HepG2 (cell line): ENCODE results near the gene NLRP12. TPM values are rescaled to one million over a fixed set of nuclear protein-coding genes. Genes with fewer than 3 reads are reported as not detected.

ENCODE experiments used
- ATAC-seq: fragments of 200-7000 bp; cut with Tn5 transposase; 3 replicates; pipeline ENCODE4 v1.9.1; 2020; ENCODE audit warnings: mild to moderate bottlenecking, moderate library complexity
- BruUV-seq: library from RNA; stranded (reverse); fragments of 400-500 nt; replicated peaks from 2 replicates; lab custom pipeline; 2021; lab: Mats Ljungman, UMichigan
- CTCF ChIA-PET: fragments of 300-600 bp; formaldehyde crosslinking; extraction: SDS; loops from one replicate; lab custom pipeline; 2021; ENCODE audit warnings: low total read pairs, inconsistent platforms, low intra/inter-chr PET ratio; lab: Yijun Ruan, JAX
- POLR2A ChIA-PET: fragments of 350-600 bp; sonication (Branson Sonifier 250); formaldehyde crosslinking; loops from one replicate; lab custom pipeline; 2020; ENCODE audit warnings: antibody characterized with exemption, inconsistent platforms; lab: Yijun Ruan, JAX
- DNase-seq: peaks from one replicate; pipeline ENCODE4 v3.0.0-alpha.2; 2015; ENCODE audit warnings: low spot score
- FAIRE-seq: peaks from 3 replicates; lab custom pipeline; 2011; peaks lifted over from hg19 to GRCh38; lab: Jason Lieb, UNC
- H2AFZ ChIP-seq: one replicate; pipeline ENCODE4 v1.6.1; 2011; ENCODE audit warnings: low read length, inconsistent platforms
- H3K27ac ChIP-seq: fragments of 300-600 bp; 3 replicates; pipeline ENCODE4 v1.8.0; 2011; ENCODE audit warnings: mixed run types, mild to moderate bottlenecking, mixed read lengths, low read length, inconsistent platforms; ENCODE audit not compliant: insufficient read depth; ENCODE audit errors: extremely low read length
- H3K27me3 ChIP-seq, 2 experiments: fragments of 200-600 bp in 1 of 2; 2 replicates in 1 of 2; 3 replicates in 1 of 2; pipeline versions ENCODE4 v1.6.0 to v1.8.0; 2011; ENCODE audit warnings: low read length in 2 of 2, mild to moderate bottlenecking in 2 of 2, moderate library complexity in 2 of 2, inconsistent platforms in 1 of 2; ENCODE audit not compliant: insufficient read depth in 2 of 2, control insufficient read depth in 1 of 2
- H3K36me3 ChIP-seq, 2 experiments: fragments of 200-600 bp in 1 of 2; replicated peaks in 1 of 2; 2 replicates in 1 of 2; 3 replicates in 1 of 2; pipeline versions ENCODE4 v1.5.1 to v1.8.0; 2011; ENCODE audit warnings: low read length in 2 of 2, inconsistent platforms in 1 of 2; ENCODE audit not compliant: insufficient read depth in 2 of 2, control insufficient read depth in 1 of 2
- H3K4me1 ChIP-seq: 2 replicates; pipeline ENCODE4 v1.5.1; 2012; ENCODE audit warnings: low read length, inconsistent platforms; ENCODE audit not compliant: insufficient read depth
- H3K4me2 ChIP-seq: 2 replicates; pipeline ENCODE4 v1.6.0; 2011; ENCODE audit warnings: low read depth, low read length, inconsistent platforms
- H3K4me3 ChIP-seq, 3 experiments: fragments of 200-600 bp in 1 of 3; sonication (generic), shearing (Covaris generic) in 1 of 3; replicated peaks in 1 of 3; 2 replicates each; pipeline ENCODE4 v1.5.1; 2011 to 2016; ENCODE audit warnings: low read length in 3 of 3, inconsistent platforms in 2 of 3, low read depth in 2 of 3, mild to moderate bottlenecking in 2 of 3, control low read depth in 1 of 3, mixed read lengths in 1 of 3; ENCODE audit not compliant: insufficient read depth in 1 of 3
- H3K79me2 ChIP-seq: one replicate; pipeline ENCODE4 v1.6.1; 2011; ENCODE audit warnings: low read length, inconsistent platforms; ENCODE audit not compliant: insufficient read depth
- H3K9ac ChIP-seq: 2 replicates; pipeline ENCODE4 v1.6.0; 2011; ENCODE audit warnings: mild to moderate bottlenecking, low read depth, low read length, inconsistent platforms; ENCODE audit not compliant: insufficient read depth
- H3K9me3 ChIP-seq: 2 replicates; pipeline ENCODE4 v1.5.1; 2012; ENCODE audit warnings: mild to moderate bottlenecking, low read length
- H4K20me1 ChIP-seq: 2 replicates; pipeline ENCODE4 v1.6.0; 2011; ENCODE audit warnings: inconsistent platforms, mild to moderate bottlenecking, low read length, moderate library complexity; ENCODE audit not compliant: insufficient read depth
- CENPX ChIP-seq: sonication (generic); formaldehyde crosslinking; IDR thresholded peaks from 2 replicates; pipeline ENCODE4 v1.9.0; 2021; ENCODE audit warnings: mild to moderate bottlenecking, missing genetic modification reagents, moderate library complexity
- GABPB1 ChIP-seq: IDR thresholded peaks from 2 replicates; pipeline ENCODE4 v1.6.1; 2016; ENCODE audit warnings: mild to moderate bottlenecking, missing genetic modification reagents, moderate library complexity, missing compliant biosample characterization
- GATA4 ChIP-seq: sonication (generic); IDR thresholded peaks from 2 replicates; pipeline ENCODE4 v1.6.1; 2016; ENCODE audit warnings: antibody characterized with exemption, low read depth, borderline replicate concordance
- HIC2 ChIP-seq: sonication (generic); formaldehyde crosslinking; IDR thresholded peaks from 2 replicates; pipeline ENCODE4 v1.9.0; 2022; ENCODE audit warnings: low read depth, missing genetic modification reagents
- HMG20A ChIP-seq: IDR thresholded peaks from 2 replicates; pipeline ENCODE4 v1.6.1; 2016; ENCODE audit warnings: borderline replicate concordance
- ISL2 ChIP-seq: sonication (generic); formaldehyde crosslinking; IDR thresholded peaks from 2 replicates; pipeline ENCODE4 v1.5.0; 2020; ENCODE audit warnings: missing genetic modification reagents
- KMT2A ChIP-seq: sonication (generic); formaldehyde crosslinking; IDR thresholded peaks from 2 replicates; pipeline ENCODE4 v1.4.0; 2020; ENCODE audit warnings: missing genetic modification reagents
- MIER2 ChIP-seq: IDR thresholded peaks from 2 replicates; pipeline ENCODE4 v1.6.1; 2016; ENCODE audit warnings: missing biosample characterization, missing genetic modification reagents
- MYNN ChIP-seq: sonication (generic); formaldehyde crosslinking; IDR thresholded peaks from 2 replicates; pipeline ENCODE4 v1.4.0; 2020; ENCODE audit warnings: mild to moderate bottlenecking, low read depth, missing genetic modification reagents
- RAD21 ChIP-seq: fragments of 450-650 bp; formaldehyde crosslinking; IDR thresholded peaks from 2 replicates; pipeline ENCODE4 v1.5.0; 2020; ENCODE audit warnings: mild to moderate bottlenecking
- RBM22 ChIP-seq: fragments of 200-400 bp; formaldehyde crosslinking; optimal IDR thresholded peaks from 2 replicates; pipeline ENCODE3; 2017; ENCODE audit warnings: mild to moderate bottlenecking, low read length, moderate library complexity
- RELA ChIP-seq: sonication (generic); formaldehyde crosslinking; IDR thresholded peaks from 2 replicates; pipeline ENCODE4 v1.4.0; 2020; ENCODE audit warnings: missing genetic modification reagents
- SIN3A ChIP-seq: IDR thresholded peaks from 2 replicates; pipeline ENCODE4 v1.6.1; 2011; ENCODE audit warnings: low read depth, mild to moderate bottlenecking, control low read depth, low read length, borderline replicate concordance
- ZBTB21 ChIP-seq: sonication (generic); formaldehyde crosslinking; IDR thresholded peaks from 2 replicates; pipeline ENCODE4 v1.4.0; 2020; ENCODE audit warnings: missing genetic modification reagents
- ZEB1 ChIP-seq: IDR thresholded peaks from 2 replicates; pipeline ENCODE4 v1.6.1; 2012; ENCODE audit warnings: mild to moderate bottlenecking, low read depth, inconsistent platforms; ENCODE audit not compliant: insufficient replicate concordance
- ZFP37 ChIP-seq: sonication (generic); formaldehyde crosslinking; IDR thresholded peaks from 2 replicates; pipeline ENCODE4 v1.4.0; 2020; ENCODE audit warnings: missing genetic modification reagents, borderline replicate concordance
- ZNF230 ChIP-seq: sonication (generic); formaldehyde crosslinking; IDR thresholded peaks from 2 replicates; pipeline ENCODE4 v1.4.0; 2020; ENCODE audit warnings: mild to moderate bottlenecking, missing genetic modification reagents
- ZNF234 ChIP-seq: sonication (generic); formaldehyde crosslinking; conservative IDR thresholded peaks from 2 replicates; pipeline ENCODE4 v1.5.1; 2020; ENCODE audit warnings: mild to moderate bottlenecking, missing genetic modification reagents
- ZNF296 ChIP-seq: sonication (generic); formaldehyde crosslinking; conservative IDR thresholded peaks from 2 replicates; pipeline ENCODE4 v1.5.0; 2020; ENCODE audit warnings: mild to moderate bottlenecking, missing genetic modification reagents
- ZNF350 ChIP-seq: sonication (generic); formaldehyde crosslinking; IDR thresholded peaks from 2 replicates; pipeline ENCODE4 v1.4.0; 2020; ENCODE audit warnings: mild to moderate bottlenecking, low read depth, missing genetic modification reagents, borderline replicate concordance
- ZNF816 ChIP-seq: sonication (generic); formaldehyde crosslinking; IDR thresholded peaks from 2 replicates; pipeline ENCODE4 v1.8.0; 2022; ENCODE audit warnings: missing genetic modification reagents, mild to moderate bottlenecking, borderline replicate concordance
- ZNF850 ChIP-seq: sonication (generic); formaldehyde crosslinking; conservative IDR thresholded peaks from 2 replicates; pipeline ENCODE4 v1.9.0; 2021; ENCODE audit warnings: mild to moderate bottlenecking, missing genetic modification reagents
- WGBS: methylation state at CpG from one replicate; pipeline ENCODE4 v1.1.6; 2017; ENCODE audit warnings: low lambda C conversion rate; 5-methylcytosine and 5-hydroxymethylcytosine counted together
- in situ Hi-C: cut with HindIII; loops from 2 replicates; pipeline ENCODE4 v1.10.0; 2017; ENCODE audit warnings: low pct_unique_long_range_greater_than_20kb; ENCODE audit not compliant: extremely low pct_ligation_motif_present
- intact Hi-C: fragments of 100-400 bp; cut with micrococcal nuclease; formaldehyde crosslinking; loops from one replicate; pipeline ENCODE4 v1.10.0; 2022; ENCODE audit not compliant: unreplicated experiment
- polyA plus RNA-seq, 8 experiments: library from polyadenylated mRNA; depleted of rRNA in 3 of 8; stranded (reverse) in 7 of 8; unstranded in 1 of 8; fragments of >200 nt; fragmentation: Illumina TruSeq in 4 of 8; extraction: Trizol in 4 of 8; gene quantifications; 2 replicates each; pipeline versions ENCODE4 v1.2.1 to v1.2.3, GENCODE V29; 2011 to 2016; ENCODE audit warnings: low read depth in 4 of 8, missing spikeins in 1 of 8, mixed read lengths in 1 of 8; ENCODE audit not compliant: insufficient read depth in 1 of 8
- total RNA-seq, 5 experiments: library from RNA; depleted of rRNA; stranded (reverse); fragments of >200 nt; fragmentation: Illumina TruSeq; extraction: Trizol; gene quantifications; 2 replicates each; pipeline ENCODE4 v1.2.3, GENCODE V29; 2016; ENCODE audit warnings: low read depth in 1 of 5

NLRP12 gene
- total and polyA plus RNA-seq, 2 of the 13 experiments (the other 11 are each of a cell fraction or from before 2014, with no cell fraction given): 0.15 to 0.20 TPM

DNA sequence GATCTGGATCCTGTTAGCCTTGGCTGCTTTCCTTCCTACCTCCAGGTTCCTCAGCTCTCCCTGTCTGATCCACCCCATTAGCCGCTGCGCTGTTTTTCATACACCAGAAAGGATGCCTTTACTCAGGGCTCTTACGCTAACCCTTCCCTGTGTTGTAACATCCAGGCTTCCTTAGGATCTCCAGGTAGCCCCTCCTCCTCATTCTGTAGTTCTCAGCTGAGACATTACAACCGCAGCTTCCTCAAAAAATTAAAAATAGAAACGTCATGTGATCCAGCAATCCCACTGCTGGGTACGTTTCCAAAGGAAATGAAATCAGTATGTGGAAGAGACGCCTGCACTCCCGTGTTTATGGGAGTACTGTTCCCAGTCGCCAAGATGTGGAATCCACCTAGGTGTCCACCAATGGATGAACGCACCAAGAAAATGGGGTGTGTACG lies 25.1 kb upstream of the NLRP12 start (continued):
- TF ChIP-seq CENPX (CRISPR knock-in tag) (no peak), HMG20A (CRISPR knock-in tag) (no peak), ZNF230 (CRISPR knock-in tag) (no peak), ZNF296 (CRISPR knock-in tag) (no peak), GATA4 (no peak), ZNF234 (no peak), MYNN (CRISPR knock-in tag) (no peak)

- TF ChIP-seq ZFP37 (CRISPR knock-in tag) (no peak), RELA (CRISPR knock-in tag) (no peak), ZBTB21 (CRISPR knock-in tag) (no peak), RAD21 (no peak), ZNF350 (CRISPR knock-in tag) (no peak), ZNF850 (no peak), GABPB1 (CRISPR knock-in tag) (no peak), KMT2A (no peak), ISL2 (CRISPR knock-in tag) (no peak), ZNF816 (CRISPR knock-in tag) (no peak), RBM22 (no peak), ZEB1 (no peak), HIC2 (CRISPR knock-in tag) (no peak), SIN3A (no peak), MIER2 (no peak)
- intact Hi-C loops: no loop called here
- in situ Hi-C loops: no loop called here
- 70% methylated on average over 8 of the region's 8 CpGs for WGBS
- ChIA-PET POLR2A (interaction anchor here (1.4 to 3.2 kb wide), 2 partner anchors 18 to 32 kb away, joined by 4 to 10 read pairs; no protein-coding TSS in a partner anchor), CTCF (no interaction called here)
- Histone ChIP-seq H3K4me1 (peaks cover 31% of the 10 kb centered on the region), H3K4me3 (no peak overlapping the region), H3K9me3 (no peaks in the 10 kb centered on the region), H2AFZ (no peak overlapping the region), H3K27me3 (peaks cover 0 to 3% of the 10 kb centered on the region in 2 experiments; a peak in 2 of 5 replicates), H3K36me3 (no peaks in the 10 kb centered on the region), H3K79me2 (no peaks in the 10 kb centered on the region), H3K4me2 (no peak overlapping the region), H3K27ac (no peak overlapping the region), H4K20me1 (no peaks in the 10 kb centered on the region), H3K9ac (no peak overlapping the region)
- FAIRE-seq (no peak), ATAC-seq (no peak), DNase-seq (no peak)
- BruUV-seq: no TSS peak
Observed at GRCh38 chr19:53847555-53847954, 23.4 kb upstream of the NLRP12 start.
